Left ventricle myocardium inferior (tissue), 1 donor: ENCODE results near the gene HES4. TPM values are rescaled to one million over a fixed set of nuclear protein-coding genes. Genes with fewer than 3 reads are reported as not detected.
"Not testable (repeated sequence)": the region's sequence is repeated elsewhere in the genome, so short reads cannot be mapped to it uniquely, and the experiment has no call there.

Experiments
- DNase-seq: peaks from one replicate; pipeline ENCODE4 v3.0.0-alpha.2; 2020
- H3K27ac ChIP-seq: fragments of 200-600 bp; replicated peaks from 2 replicates; pipeline ENCODE4 v1.8.0; 2021
- H3K27me3 ChIP-seq: fragments of 200-600 bp; 2 replicates; pipeline ENCODE4 v1.8.0; 2021; ENCODE audit warnings: low read depth
- H3K36me3 ChIP-seq: fragments of 200-600 bp; 2 replicates; pipeline ENCODE4 v1.8.0; 2021
- H3K4me1 ChIP-seq: fragments of 200-600 bp; 2 replicates; pipeline ENCODE4 v1.8.0; 2021
- H3K4me3 ChIP-seq: fragments of 200-600 bp; 2 replicates; pipeline ENCODE4 v1.8.0; 2021; ENCODE audit warnings: mild to moderate bottlenecking, moderate library complexity
- H3K9me3 ChIP-seq: fragments of 200-600 bp; replicated peaks from 2 replicates; pipeline ENCODE4 v1.8.0; 2021
- CTCF ChIP-seq: fragments of 200-600 bp; IDR thresholded peaks from 2 replicates; pipeline ENCODE4 v1.8.0; 2021; ENCODE audit warnings: antibody characterized with exemption, mild to moderate bottlenecking, borderline replicate concordance
- intact Hi-C: fragments of 100-400 bp; cut with micrococcal nuclease; formaldehyde crosslinking; loops from one replicate; pipeline ENCODE4 v1.11.0; 2022
- total RNA-seq: library from RNA; stranded (reverse); fragmentation: NEBNext Ultra II Directional; extraction: Animal tissue kit (Norgen Biotek cat#: 25700); gene quantifications from one replicate; pipeline ENCODE4 v1.2.1, GENCODE V29; 2021
- donor health status: DM: no; HTN: yes; CAD: no; lungs with severe emphysema.

Gene HES4
- total RNA-seq, 1 donor from 2014 or later: 34.0 TPM

- peak; percentile 2 for TF ChIP-seq CTCF
- peaks cover 45% of the 10 kb centered on the region for H3K4me1 ChIP-seq
- H3K27ac ChIP-seq: peak overlapping the region; percentile 99
- peak overlapping the region; percentile 77 for H3K4me3 ChIP-seq
- H3K27me3 ChIP-seq: no peaks in the 10 kb centered on the region
- no peaks in the 10 kb centered on the region for H3K36me3 ChIP-seq
- H3K9me3 ChIP-seq: no peaks in the 10 kb centered on the region
- intact Hi-C loops: no loop called here
- DNase-seq: no peak
Observed at GRCh38 chr1:997993-998744, 1.7 kb downstream of the HES4 start.

DNA sequence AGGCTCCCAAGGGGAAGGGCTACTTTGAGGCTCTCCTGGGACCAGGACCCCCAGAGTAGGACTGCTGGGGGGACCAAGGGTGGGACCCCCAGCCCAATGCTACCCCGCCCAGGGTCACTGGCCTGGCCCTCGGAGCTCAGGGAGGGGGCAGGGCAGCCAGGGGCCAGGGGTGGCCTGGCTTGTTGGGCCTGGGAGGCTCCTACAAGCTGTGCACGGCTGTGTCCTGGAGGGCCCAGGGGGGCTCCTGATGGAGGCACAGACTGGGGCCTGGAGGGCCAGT is 2.2 kb downstream of the HES4 start:
- Histone ChIP-seq H3K27me3 (no peaks in the 10 kb centered on the region), H3K4me3 (peak overlapping the region; percentile 77), H3K27ac (no peak overlapping the region), H3K9me3 (no peaks in the 10 kb centered on the region), H3K36me3 (no peaks in the 10 kb centered on the region), H3K4me1 (peaks cover 45% of the 10 kb centered on the region)
- intact Hi-C loops: no loop called here
- DNase-seq: no peak
- no peak for TF ChIP-seq CTCF

- no peak overlapping the region for H3K27ac ChIP-seq
- intact Hi-C loops: no loop called here
- H3K36me3 ChIP-seq: no peaks in the 10 kb centered on the region
- H3K4me3 ChIP-seq: peak overlapping the region; percentile 77
- H3K4me1 ChIP-seq: peaks cover 44% of the 10 kb centered on the region
- H3K27me3 ChIP-seq: no peaks in the 10 kb centered on the region
- H3K9me3 ChIP-seq: peaks cover 5% of the 10 kb centered on the region
- DNase-seq: no peak
- no peak for TF ChIP-seq CTCF
Observed at GRCh38 chr1:996851-997712, 2.8 kb downstream of the HES4 start.

DNA sequence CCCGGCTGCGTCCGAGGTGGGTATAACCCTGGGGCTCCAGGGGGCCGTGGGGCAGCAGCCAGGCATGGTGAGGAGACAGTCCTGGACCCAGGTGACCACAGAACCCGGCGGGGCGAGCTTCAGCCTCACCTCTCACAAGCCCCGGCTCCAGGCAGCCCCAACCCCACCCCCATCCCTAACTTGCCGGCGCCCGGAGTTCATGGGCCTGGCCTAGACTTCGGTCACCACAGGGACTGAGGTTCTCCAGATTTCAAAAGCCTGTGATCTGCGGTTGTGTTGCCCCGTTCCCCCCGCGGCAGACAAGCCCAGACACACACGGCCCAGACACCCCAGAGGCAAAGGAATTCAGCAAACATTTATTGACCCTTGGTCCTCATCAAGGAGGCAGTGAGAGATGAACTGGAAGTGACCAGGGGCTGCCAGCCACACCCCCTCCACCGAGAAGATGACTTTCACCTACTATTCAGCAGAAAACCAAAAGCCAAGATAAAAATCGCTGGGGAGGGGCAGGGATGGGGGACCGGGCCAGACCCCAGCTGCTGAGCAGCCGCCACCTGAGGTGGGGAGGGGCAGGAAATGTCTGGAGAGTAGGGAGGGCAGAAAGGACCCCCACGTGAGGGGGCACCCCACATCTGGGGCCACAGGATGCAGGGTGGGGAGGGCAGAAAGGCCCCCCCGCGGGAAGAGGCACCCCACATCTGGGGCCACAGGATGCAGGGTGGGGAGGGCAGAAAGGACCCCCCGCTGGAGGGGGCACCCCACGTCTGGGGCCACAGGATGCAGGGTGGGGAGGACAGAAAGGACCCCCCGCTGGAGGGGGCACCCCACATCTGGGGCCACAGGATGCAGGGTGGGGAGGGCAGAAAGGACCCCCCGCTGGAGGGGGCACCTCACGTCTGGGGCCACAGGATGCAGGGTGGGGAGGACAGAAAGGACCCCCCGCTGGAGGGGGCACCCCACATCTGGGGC is 3.9 kb downstream of the HES4 start:
- Histone ChIP-seq H3K4me3 (no peak overlapping the region), H3K27ac (no peak overlapping the region), H3K4me1 (peaks cover 32% of the 10 kb centered on the region), H3K9me3 (peaks cover 10% of the 10 kb centered on the region), H3K36me3 (no peaks in the 10 kb centered on the region), H3K27me3 (no peaks in the 10 kb centered on the region)
- DNase-seq: no peak
- TF ChIP-seq CTCF: no peak
- intact Hi-C loops: no loop called here

- DNase-seq, H3K4me3 ChIP-seq, intact Hi-C loops, H3K36me3 ChIP-seq, H3K27ac ChIP-seq, H3K27me3 ChIP-seq: not testable (repeated sequence)
- Histone ChIP-seq H3K9me3 (peaks cover 10% of the 10 kb centered on the region), H3K4me1 (peaks cover 23% of the 10 kb centered on the region)
Observed at GRCh38 chr1:994546-994945, 5.4 kb downstream of the HES4 start.
